K562 (cell line): Measurements from ENCODE around the gene SMAP2. TPM values are rescaled to one million over a fixed set of nuclear protein-coding genes. Genes with fewer than 3 reads are reported as not detected.

Experiments used
- FOXM1 ChIP-seq, 2 experiments: fragments of 450-650 bp in 1 of 2; sonication (generic) in 1 of 2; formaldehyde crosslinking in 1 of 2; IDR thresholded peaks; 2 replicates each; pipeline versions ENCODE4 v1.6.1 to v1.9.0; 2017 to 2022; ENCODE audit warnings: low read depth in 2 of 2, mild to moderate bottlenecking in 2 of 2, missing genetic modification reagents in 1 of 2, moderate library complexity in 1 of 2
- MCM5 ChIP-seq: fragments of 450-650 bp; IDR thresholded peaks from 2 replicates; pipeline ENCODE4 v1.6.1; 2016; ENCODE audit warnings: low read depth
- MIER1 ChIP-seq: fragments of 450-650 bp; IDR thresholded peaks from 2 replicates; pipeline ENCODE4 v1.6.1; 2016; ENCODE audit warnings: antibody characterized with exemption, mild to moderate bottlenecking, low read depth
- NONO ChIP-seq, 2 experiments: fragments of 200-400 bp in 1 of 2; fragments of 450-650 bp in 1 of 2; formaldehyde crosslinking in 1 of 2; IDR thresholded peaks; 2 replicates each; pipeline ENCODE4 v1.6.1; 2017; ENCODE audit warnings: low read depth in 2 of 2, mild to moderate bottlenecking in 2 of 2, moderate library complexity in 2 of 2, low read length in 1 of 2
- STAT6 ChIP-seq: sonication (generic); formaldehyde crosslinking; IDR thresholded peaks from 2 replicates; pipeline ENCODE4 v1.8.1; 2023; ENCODE audit warnings: mild to moderate bottlenecking, missing genetic modification reagents
- TCFL5 ChIP-seq: fragments of 250-450 bp; sonication (Bioruptor Pico); conservative IDR thresholded peaks from 2 replicates; pipeline ENCODE4 v1.6.1; 2021; ENCODE audit warnings: mild to moderate bottlenecking, moderate library complexity, matching md5 sums
- USF1 ChIP-seq: sonication (generic); formaldehyde crosslinking; IDR thresholded peaks from 2 replicates; pipeline ENCODE4 v1.9.0; 2022; ENCODE audit warnings: mild to moderate bottlenecking, missing genetic modification reagents
- ZNF644 ChIP-seq: fragments of 200-800 bp; sonication (Bioruptor generic); IDR thresholded peaks from 2 replicates; pipeline ENCODE4 v1.6.1; 2016; ENCODE audit warnings: low read depth, missing genetic modification characterization, missing compliant biosample characterization
- ZNF699 ChIP-seq: fragments of 250-450 bp; sonication (Bioruptor Pico); IDR thresholded peaks from 2 replicates; pipeline ENCODE4 v1.8.0; 2021; ENCODE audit warnings: mild to moderate bottlenecking, moderate library complexity; ENCODE audit not compliant: insufficient replicate concordance
- polyA plus RNA-seq, 8 experiments: library from polyadenylated mRNA; depleted of rRNA in 4 of 8; stranded (reverse) in 5 of 8; unstranded in 3 of 8; fragments of >200 nt; fragmentation: Nextera tagmentation in 2 of 8; fragmentation: Illumina TruSeq in 1 of 8; extraction: Ambion mirVana in 2 of 8; extraction: Trizol in 1 of 8; gene quantifications; 2 replicates each; pipeline versions ENCODE4 v1.2.1 to v1.2.3, GENCODE V29; 2011 to 2014; ENCODE audit warnings: inconsistent platforms in 1 of 8, missing spikeins in 1 of 8
- total RNA-seq, 7 experiments: library from RNA; depleted of rRNA in 6 of 7; stranded (reverse); fragments of >200 nt in 6 of 7; fragmentation: Illumina TruSeq in 2 of 7; extraction: Trizol in 2 of 7; gene quantifications; 2 replicates each; pipeline versions ENCODE4 v1.2.1 to v1.2.3, GENCODE V29; 2011 to 2021; ENCODE audit warnings: low replicate concordance in 1 of 7
- TF ChIP-seq, protein P1 (sequence below): sonication (generic); formaldehyde crosslinking; IDR thresholded peaks from 2 replicates; pipeline ENCODE4 v1.9.0; 2022; ENCODE audit warnings: mild to moderate bottlenecking, missing genetic modification reagents
- TF ChIP-seq, protein P2 (sequence below): IDR thresholded peaks from 2 replicates; pipeline ENCODE4 v1.6.1; 2011; ENCODE audit warnings: borderline replicate concordance, low read depth, mild to moderate bottlenecking, moderate library complexity, low read length; ENCODE audit not compliant: insufficient read depth, poor library complexity, severe bottlenecking

Gene SMAP2
- total and polyA plus RNA-seq, 9 of the 15 experiments (the other 6 are each of a cell fraction or from before 2014, with no cell fraction given): 38.7 to 212 (median 94.1) TPM

DNA sequence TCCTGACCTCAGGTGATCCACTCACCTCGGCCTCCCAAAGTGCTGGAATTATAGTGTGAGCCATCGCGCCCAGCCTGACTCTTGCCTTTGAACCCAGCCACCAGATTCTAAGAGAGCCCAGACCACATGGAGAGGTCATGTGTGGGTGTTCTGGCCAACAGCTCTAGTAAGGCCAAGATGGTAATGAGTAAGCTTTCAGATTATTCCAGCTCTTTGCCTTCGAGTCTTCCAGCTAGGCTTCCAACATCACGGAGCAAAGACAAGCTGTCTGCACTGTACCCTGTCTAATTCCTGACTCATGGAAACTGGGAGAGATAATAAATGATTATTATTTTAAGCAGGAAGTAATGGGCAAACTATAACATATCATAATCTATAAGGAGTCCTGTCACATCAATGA is 61.9 kb downstream of the SMAP2 start (continued):
- TF ChIP-seq STAT6 (CRISPR knock-in tag) (no peak), TCFL5 (CRISPR knock-in tag) (no peak), ZNF644 (tag) (no peak), USF1 (no peak), MIER1 (no peak), MCM5 (no peak), NONO (IDR thresholded peaks at IDR 0.05; ENCODE audit: low read depth in 2 of 2, low read length in 1 of 2) (no peak), ZNF699 (CRISPR knock-in tag) (no peak), FOXM1 (IDR thresholded peaks at IDR 0.05; ENCODE audit: low read depth) (no peak), FOXM1 (CRISPR knock-in tag; IDR thresholded peaks at IDR 0.05; ENCODE audit: low read depth) (no peak)
- TF ChIP-seq, protein P1, sequence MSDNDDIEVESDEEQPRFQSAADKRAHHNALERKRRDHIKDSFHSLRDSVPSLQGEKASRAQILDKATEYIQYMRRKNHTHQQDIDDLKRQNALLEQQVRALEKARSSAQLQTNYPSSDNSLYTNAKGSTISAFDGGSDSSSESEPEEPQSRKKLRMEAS (CRISPR knock-in tag): no peak
- TF ChIP-seq, protein P2, sequence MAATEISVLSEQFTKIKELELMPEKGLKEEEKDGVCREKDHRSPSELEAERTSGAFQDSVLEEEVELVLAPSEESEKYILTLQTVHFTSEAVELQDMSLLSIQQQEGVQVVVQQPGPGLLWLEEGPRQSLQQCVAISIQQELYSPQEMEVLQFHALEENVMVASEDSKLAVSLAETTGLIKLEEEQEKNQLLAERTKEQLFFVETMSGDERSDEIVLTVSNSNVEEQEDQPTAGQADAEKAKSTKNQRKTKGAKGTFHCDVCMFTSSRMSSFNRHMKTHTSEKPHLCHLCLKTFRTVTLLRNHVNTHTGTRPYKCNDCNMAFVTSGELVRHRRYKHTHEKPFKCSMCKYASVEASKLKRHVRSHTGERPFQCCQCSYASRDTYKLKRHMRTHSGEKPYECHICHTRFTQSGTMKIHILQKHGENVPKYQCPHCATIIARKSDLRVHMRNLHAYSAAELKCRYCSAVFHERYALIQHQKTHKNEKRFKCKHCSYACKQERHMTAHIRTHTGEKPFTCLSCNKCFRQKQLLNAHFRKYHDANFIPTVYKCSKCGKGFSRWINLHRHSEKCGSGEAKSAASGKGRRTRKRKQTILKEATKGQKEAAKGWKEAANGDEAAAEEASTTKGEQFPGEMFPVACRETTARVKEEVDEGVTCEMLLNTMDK: no peak
